ENCODE data around the gene ATP6V0C.

Gene ATP6V0C

DNA sequence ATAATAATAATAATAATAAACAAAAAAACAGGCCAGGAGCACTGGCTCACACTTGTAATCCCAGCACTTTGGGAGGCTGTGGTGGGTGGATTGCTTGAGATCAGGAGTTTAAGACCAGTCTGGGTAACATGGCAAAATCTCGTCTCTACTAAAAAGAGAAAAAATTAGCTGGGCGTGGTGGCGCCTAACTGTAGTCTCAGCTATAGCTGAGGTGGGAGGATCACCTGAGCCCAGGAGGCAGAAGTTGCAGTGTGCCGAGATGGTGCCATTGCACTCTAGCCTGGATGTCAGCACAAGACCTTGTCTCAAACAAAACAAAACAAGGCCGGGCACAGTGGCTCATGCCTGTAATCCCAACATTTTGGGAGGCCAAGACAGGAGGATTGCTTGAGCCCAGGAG, 18.7 kb upstream of the ATP6V0C start:
- peak overlapping the region; percentile 35; the same call in 1 of the 2 replicates for H3K27ac ChIP-seq
- ChIA-PET CTCF (no interaction called here), POLR2A (ENCODE audit: low non-redundant PET) (no interaction called here)
- no peak for DNase-seq (ENCODE audit: low spot score)
- TF ChIP-seq, protein P1, sequence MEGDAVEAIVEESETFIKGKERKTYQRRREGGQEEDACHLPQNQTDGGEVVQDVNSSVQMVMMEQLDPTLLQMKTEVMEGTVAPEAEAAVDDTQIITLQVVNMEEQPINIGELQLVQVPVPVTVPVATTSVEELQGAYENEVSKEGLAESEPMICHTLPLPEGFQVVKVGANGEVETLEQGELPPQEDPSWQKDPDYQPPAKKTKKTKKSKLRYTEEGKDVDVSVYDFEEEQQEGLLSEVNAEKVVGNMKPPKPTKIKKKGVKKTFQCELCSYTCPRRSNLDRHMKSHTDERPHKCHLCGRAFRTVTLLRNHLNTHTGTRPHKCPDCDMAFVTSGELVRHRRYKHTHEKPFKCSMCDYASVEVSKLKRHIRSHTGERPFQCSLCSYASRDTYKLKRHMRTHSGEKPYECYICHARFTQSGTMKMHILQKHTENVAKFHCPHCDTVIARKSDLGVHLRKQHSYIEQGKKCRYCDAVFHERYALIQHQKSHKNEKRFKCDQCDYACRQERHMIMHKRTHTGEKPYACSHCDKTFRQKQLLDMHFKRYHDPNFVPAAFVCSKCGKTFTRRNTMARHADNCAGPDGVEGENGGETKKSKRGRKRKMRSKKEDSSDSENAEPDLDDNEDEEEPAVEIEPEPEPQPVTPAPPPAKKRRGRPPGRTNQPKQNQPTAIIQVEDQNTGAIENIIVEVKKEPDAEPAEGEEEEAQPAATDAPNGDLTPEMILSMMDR (conservative IDR thresholded peaks at IDR 0.05; ENCODE audit: low read depth) = no peak

DNA sequence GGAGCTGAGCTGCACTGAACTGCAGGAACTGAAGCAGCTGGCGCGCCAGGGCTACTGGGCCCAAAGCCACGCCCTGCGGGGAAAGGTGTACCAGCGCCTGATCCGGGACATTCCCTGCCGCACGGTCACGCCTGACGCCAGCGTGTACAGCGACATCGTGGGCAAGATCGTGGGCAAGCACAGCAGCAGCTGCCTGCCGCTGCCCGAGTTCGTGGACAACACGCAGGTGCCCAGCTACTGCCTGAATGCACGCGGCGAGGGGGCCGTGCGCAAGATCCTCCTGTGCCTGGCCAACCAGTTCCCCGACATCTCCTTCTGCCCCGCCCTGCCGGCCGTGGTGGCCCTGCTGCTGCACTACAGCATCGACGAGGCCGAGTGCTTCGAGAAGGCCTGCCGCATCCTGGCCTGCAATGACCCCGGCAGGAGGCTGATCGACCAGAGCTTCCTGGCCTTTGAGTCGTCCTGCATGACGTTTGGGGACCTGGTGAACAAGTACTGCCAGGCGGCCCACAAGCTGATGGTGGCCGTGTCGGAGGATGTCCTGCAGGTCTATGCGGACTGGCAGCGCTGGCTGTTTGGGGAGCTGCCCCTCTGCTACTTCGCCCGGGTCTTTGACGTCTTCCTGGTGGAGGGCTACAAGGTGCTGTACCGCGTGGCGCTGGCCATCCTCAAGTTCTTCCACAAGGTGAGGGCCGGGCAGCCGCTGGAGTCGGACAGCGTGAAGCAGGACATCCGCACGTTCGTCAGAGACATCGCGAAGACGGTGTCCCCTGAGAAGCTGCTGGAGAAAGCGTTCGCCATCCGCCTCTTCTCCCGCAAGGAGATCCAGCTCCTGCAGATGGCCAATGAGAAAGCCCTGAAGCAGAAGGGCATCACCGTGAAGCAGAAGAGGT, 17.3 kb upstream of the ATP6V0C start:
- CTCF ChIA-PET = no interaction called here
- TF ChIP-seq, protein P1 (conservative IDR thresholded peaks at IDR 0.05; ENCODE audit: low read depth) = no peak
- DNase-seq (ENCODE audit: low spot score) = no peak
- H3K27ac ChIP-seq = peak overlapping the region; percentile 63
- POLR2A ChIA-PET (ENCODE audit: low non-redundant PET) = no interaction called here

DNA sequence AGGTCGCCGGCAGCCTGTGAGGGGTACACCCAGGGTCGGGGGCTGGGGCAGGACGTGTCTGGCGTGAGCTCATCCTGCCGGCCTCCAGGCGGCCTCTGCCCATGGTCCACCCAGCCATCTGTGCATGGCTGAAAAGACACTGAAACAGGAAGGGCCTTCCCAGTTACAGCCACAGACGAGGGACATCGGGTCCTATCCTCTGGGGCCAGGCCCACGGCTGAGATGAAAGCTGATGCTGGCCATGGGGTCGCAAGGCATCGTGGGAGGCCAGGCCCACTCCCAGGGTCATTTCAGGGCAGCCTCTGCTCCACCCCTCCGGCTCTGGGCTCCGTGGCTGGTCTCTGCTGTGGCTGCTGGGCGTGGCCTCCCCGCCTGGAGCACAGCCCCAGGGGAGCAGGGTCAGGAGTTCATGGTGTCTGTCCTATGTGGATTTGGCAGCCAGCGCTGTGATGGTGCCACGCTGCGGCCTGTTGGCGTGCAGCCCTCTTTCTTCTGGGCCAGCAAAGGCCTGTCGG, 16.6 kb upstream of the ATP6V0C start:
- DNase-seq (ENCODE audit: low spot score) = no peak
- TF ChIP-seq, protein P1 (conservative IDR thresholded peaks at IDR 0.05; ENCODE audit: low read depth) = no peak
- CTCF ChIA-PET = no interaction called here
- peak overlapping the region; percentile 63 for H3K27ac ChIP-seq
- POLR2A ChIA-PET (ENCODE audit: low non-redundant PET) = no interaction called here

DNA sequence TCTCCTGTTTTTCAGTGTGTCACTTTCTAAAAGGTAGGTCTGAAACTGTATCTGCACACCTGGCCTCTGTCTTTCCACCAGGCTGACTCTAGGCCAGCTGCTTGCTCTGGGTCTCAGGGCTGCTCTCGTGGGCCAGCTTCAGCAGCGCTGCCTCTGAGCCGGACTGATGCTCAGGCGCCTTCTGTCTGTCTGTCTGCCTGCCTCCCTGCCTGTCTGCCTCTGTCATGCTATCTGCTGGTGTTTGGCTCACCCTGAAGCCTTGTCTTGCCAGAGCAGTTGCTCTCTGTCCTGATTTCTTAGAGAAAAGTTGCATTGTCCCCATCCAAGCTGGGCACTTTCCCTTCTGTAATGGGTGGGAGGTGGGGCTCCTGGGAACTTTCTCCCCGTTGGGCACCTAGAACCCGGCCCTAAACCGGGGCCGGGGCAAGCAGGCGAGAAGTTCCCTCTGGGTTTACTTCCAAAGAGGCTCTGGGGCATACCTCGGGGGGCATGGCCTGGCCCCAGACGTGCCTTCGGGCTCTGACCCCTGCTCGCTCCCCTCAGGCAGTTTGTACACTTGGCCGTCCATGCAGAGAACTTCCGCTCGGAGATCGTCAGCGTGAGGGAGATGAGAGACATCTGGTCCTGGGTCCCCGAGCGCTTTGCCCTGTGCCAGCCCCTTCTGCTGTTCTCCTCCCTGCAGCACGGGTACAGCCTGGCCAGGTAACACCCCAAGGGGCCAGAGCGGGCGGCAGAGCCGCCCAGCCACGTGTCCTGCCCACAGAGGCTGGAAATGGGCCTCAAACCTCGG, 15.9 kb upstream of the ATP6V0C start:
- CTCF ChIA-PET = no interaction called here
- H3K27ac ChIP-seq = peak overlapping the region; percentile 63
- DNase-seq (ENCODE audit: low spot score) = no peak
- TF ChIP-seq, protein P1 (conservative IDR thresholded peaks at IDR 0.05; ENCODE audit: low read depth) = no peak
- POLR2A ChIA-PET (ENCODE audit: low non-redundant PET) = interaction anchor here (0.8 kb wide), 1 partner anchor 68 kb away, joined by 4 read pairs; the partner anchor contains the start of gene CCNF

DNA sequence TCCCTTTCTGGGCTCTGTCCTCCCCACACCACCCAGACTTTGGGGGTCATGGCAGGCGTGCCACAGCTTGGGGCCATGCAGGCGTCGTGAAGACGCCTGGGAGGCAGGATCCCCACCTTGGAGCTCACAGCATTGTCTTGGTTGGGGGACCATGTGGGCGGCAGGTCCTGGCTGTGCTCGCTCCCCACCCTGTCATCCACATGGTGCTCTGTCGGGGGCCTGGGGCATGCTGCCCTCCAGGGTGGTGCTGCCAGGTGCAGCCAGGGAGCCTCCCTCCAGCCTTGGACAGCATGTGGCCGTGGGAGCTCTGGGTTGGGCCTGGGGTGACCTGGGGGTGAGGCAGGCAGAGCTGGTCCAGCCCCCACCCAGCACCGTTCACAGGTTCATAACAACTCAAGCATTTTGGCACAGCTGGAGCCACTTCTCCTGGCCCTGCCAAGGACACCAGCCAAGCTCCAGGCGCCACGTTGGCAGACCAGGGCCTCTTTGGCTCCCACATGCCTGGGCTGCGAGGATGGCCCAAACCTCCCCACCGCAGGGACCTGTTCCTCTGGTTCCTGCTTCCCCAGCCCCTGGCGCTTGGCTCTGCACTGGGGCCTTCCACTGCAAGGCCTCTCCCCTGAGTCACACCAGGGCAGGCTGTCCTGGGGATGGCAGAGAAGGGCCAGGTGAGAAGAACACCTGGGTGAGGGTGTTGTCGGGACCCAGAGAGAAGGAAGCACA, 15.1 kb upstream of the ATP6V0C start:
- POLR2A ChIA-PET (ENCODE audit: low non-redundant PET) = interaction anchor here (0.8 kb wide), 1 partner anchor 69 kb away, joined by 4 read pairs; the partner anchor contains the start of gene CCNF
- H3K27ac ChIP-seq = peak overlapping the region; percentile 63; the same call in 1 of the 2 replicates
- CTCF ChIA-PET = interaction anchor here (1.0 kb wide), 1 partner anchor 304 kb away, joined by 3 read pairs; no protein-coding TSS in a partner anchor
- no peak for DNase-seq (ENCODE audit: low spot score)
- TF ChIP-seq, protein P1 (conservative IDR thresholded peaks at IDR 0.05; ENCODE audit: low read depth) = no peak
